Measurements from ENCODE around the gene GRIA3. TPM values are rescaled to one million over a fixed set of nuclear protein-coding genes. Genes with fewer than 3 reads are reported as not detected.
"Not testable (repeated sequence)": the region's sequence is repeated elsewhere in the genome, so short reads cannot be mapped to it uniquely, and the experiment has no call there.

Gene GRIA3
- total RNA-seq, 4 donors from 2014 or later = 0.45 to 0.83 (median 0.56) TPM

GRCh38 chrX:123425471-123425870, 241.4 kb downstream of the GRIA3 start:
- intact Hi-C loops (cut with DNase I) = no loop called here
- WGBS = 38% methylated on average over 2 of the region's 2 CpGs
- Histone ChIP-seq H3K27me3 (no peaks in the 10 kb centered on the region), H3K27ac (replicated peaks in 1 of 4) (no peak overlapping the region), H3K4me1 (no peaks in the 10 kb centered on the region), H3K9me3 (no peaks in the 10 kb centered on the region), H3K36me3 (no peaks in the 10 kb centered on the region), H3K4me3 (no peak overlapping the region)
- no peak for DNase-seq (ENCODE audit: extremely low spot score)
- TF ChIP-seq POLR2AphosphoS5 (IDR thresholded peaks at IDR 0.05) (no peak), POLR2A (IDR thresholded peaks at IDR 0.05; ENCODE audit: low read depth) (no peak), CTCF (IDR thresholded peaks at IDR 0.05) (no peak), EP300 (IDR thresholded peaks at IDR 0.05) (no peak)

GRCh38 chrX:123425904-123426303, 241.8 kb downstream of the GRIA3 start:
- intact Hi-C loops (cut with DNase I) = no loop called here
- no peak for TF ChIP-seq CTCF (IDR thresholded peaks at IDR 0.05)
- TF ChIP-seq POLR2A (IDR thresholded peaks at IDR 0.05; ENCODE audit: low read depth) = no peak
- no peak for TF ChIP-seq EP300 (IDR thresholded peaks at IDR 0.05)
- TF ChIP-seq POLR2AphosphoS5 (IDR thresholded peaks at IDR 0.05) = no peak
- no peak for DNase-seq (ENCODE audit: extremely low spot score)
- Histone ChIP-seq H3K27me3 (no peaks in the 10 kb centered on the region), H3K9me3 (no peaks in the 10 kb centered on the region), H3K4me1 (no peaks in the 10 kb centered on the region), H3K4me3 (no peak overlapping the region), H3K27ac (replicated peaks in 1 of 4) (no peak overlapping the region), H3K36me3 (no peaks in the 10 kb centered on the region)
- 43% methylated on average over 3 of the region's 3 CpGs for WGBS

GRCh38 chrX:123432361-123433150, 248.5 kb downstream of the GRIA3 start:
- Histone ChIP-seq H3K4me3 (no peak overlapping the region), H3K9me3 (no peaks in the 10 kb centered on the region), H3K36me3 (no peaks in the 10 kb centered on the region), H3K27ac (replicated peaks in 1 of 4) (no peak overlapping the region), H3K27me3 (no peaks in the 10 kb centered on the region), H3K4me1 (no peaks in the 10 kb centered on the region)
- no peak for DNase-seq (ENCODE audit: extremely low spot score)
- 79% methylated on average over 4 of the region's 4 CpGs for WGBS
- TF ChIP-seq EP300 (IDR thresholded peaks at IDR 0.05) (no peak), POLR2AphosphoS5 (IDR thresholded peaks at IDR 0.05) (no peak), POLR2A (IDR thresholded peaks at IDR 0.05; ENCODE audit: low read depth) (no peak), CTCF (IDR thresholded peaks at IDR 0.05) (no peak)
- intact Hi-C loops (cut with DNase I) = no loop called here

GRCh38 chrX:123436512-123437136, 252.5 kb downstream of the GRIA3 start:
- Histone ChIP-seq H3K36me3 (no peaks in the 10 kb centered on the region), H3K4me1 (no peaks in the 10 kb centered on the region), H3K27me3 (no peaks in the 10 kb centered on the region), H3K9me3 (no peaks in the 10 kb centered on the region), H3K27ac (replicated peaks in 1 of 4) (no peak overlapping the region), H3K4me3 (no peak overlapping the region)
- 76% methylated on average over 5 of the region's 5 CpGs for WGBS
- TF ChIP-seq POLR2AphosphoS5 (IDR thresholded peaks at IDR 0.05) = no peak
- TF ChIP-seq CTCF (IDR thresholded peaks at IDR 0.05) = no peak
- TF ChIP-seq EP300 (IDR thresholded peaks at IDR 0.05) = no peak
- no peak for TF ChIP-seq POLR2A (IDR thresholded peaks at IDR 0.05; ENCODE audit: low read depth)
- intact Hi-C loops (cut with DNase I) = no loop called here
- no peak for DNase-seq (ENCODE audit: extremely low spot score)

- H3K27me3 ChIP-seq; H3K27ac ChIP-seq (replicated peaks in 1 of 4); H3K9me3 ChIP-seq; DNase-seq (ENCODE audit: extremely low spot score); intact Hi-C loops (cut with DNase I); H3K4me1 ChIP-seq; H3K4me3 ChIP-seq; H3K36me3 ChIP-seq: not testable (repeated sequence)
- WGBS = 80% methylated on average over 3 of the region's 3 CpGs
Observed at GRCh38 chrX:123439926-123440325, 255.8 kb downstream of the GRIA3 start.

Data from esophagus muscularis mucosa (tissue), 4 donors.